ENCODE results near the gene NFATC1.

DNA sequence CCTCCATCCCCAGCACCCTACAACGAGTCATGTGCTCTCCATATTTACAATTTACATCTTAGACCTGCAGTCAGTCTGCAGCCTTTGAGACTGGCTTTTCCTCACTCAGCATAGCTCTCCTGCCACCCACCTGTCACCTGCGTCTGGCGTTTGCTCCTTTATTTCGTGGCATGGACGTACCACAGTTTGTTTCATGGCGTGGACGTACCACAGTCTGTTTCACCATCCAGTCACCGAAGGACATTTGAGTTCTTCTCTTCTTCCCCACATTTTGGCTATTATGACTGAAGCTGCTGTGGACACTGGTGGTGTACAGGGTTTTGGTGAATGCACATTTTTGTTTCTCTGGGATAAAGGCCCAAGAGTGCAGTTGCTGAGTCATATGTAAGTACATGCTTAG lies 142.0 kb downstream of the NFATC1 start:
- TF ChIP-seq, protein P1, sequence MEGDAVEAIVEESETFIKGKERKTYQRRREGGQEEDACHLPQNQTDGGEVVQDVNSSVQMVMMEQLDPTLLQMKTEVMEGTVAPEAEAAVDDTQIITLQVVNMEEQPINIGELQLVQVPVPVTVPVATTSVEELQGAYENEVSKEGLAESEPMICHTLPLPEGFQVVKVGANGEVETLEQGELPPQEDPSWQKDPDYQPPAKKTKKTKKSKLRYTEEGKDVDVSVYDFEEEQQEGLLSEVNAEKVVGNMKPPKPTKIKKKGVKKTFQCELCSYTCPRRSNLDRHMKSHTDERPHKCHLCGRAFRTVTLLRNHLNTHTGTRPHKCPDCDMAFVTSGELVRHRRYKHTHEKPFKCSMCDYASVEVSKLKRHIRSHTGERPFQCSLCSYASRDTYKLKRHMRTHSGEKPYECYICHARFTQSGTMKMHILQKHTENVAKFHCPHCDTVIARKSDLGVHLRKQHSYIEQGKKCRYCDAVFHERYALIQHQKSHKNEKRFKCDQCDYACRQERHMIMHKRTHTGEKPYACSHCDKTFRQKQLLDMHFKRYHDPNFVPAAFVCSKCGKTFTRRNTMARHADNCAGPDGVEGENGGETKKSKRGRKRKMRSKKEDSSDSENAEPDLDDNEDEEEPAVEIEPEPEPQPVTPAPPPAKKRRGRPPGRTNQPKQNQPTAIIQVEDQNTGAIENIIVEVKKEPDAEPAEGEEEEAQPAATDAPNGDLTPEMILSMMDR (IDR thresholded peaks at IDR 0.05): no peak
- TF ChIP-seq HOXA7 (CRISPR knock-in tag; IDR thresholded peaks at IDR 0.05): no peak
- no peak for TF ChIP-seq RFX5 (IDR thresholded peaks at IDR 0.05)
- no peak for TF ChIP-seq RAD21 (conservative IDR thresholded peaks at IDR 0.05 in 1 of 2, IDR thresholded peaks at IDR 0.05 in 1 of 2)
- TF ChIP-seq, protein P2, sequence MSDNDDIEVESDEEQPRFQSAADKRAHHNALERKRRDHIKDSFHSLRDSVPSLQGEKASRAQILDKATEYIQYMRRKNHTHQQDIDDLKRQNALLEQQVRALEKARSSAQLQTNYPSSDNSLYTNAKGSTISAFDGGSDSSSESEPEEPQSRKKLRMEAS (IDR thresholded peaks at IDR 0.05): no peak
